H9 (cell line): ENCODE results near the gene CHCHD6. TPM values are rescaled to one million over a fixed set of nuclear protein-coding genes. Genes with fewer than 3 reads are reported as not detected.

ENCODE experiments used
- DNase-seq: peaks from one replicate; pipeline ENCODE4 v3.0.0-alpha.2; 2017
- H2AFZ ChIP-seq: one replicate; pipeline ENCODE4 v1.6.1; 2013; ENCODE audit warnings: mild to moderate bottlenecking, low read length, control low read depth, moderate library complexity
- H2AK5ac ChIP-seq: 2 replicates; pipeline ENCODE4 v1.6.1; 2013; ENCODE audit warnings: low read length, control low read depth, mixed read lengths; ENCODE audit not compliant: insufficient read length
- H2BK120ac ChIP-seq: one replicate; pipeline ENCODE4 v1.6.1; 2013; ENCODE audit warnings: low read depth, mild to moderate bottlenecking, low read length, control low read depth, inconsistent platforms; ENCODE audit not compliant: poor library complexity, severe bottlenecking
- H2BK12ac ChIP-seq: 2 replicates; pipeline ENCODE4 v1.6.1; 2013; ENCODE audit warnings: low read length, control low read depth, mixed read lengths, low read depth; ENCODE audit not compliant: insufficient read length
- H2BK15ac ChIP-seq: 2 replicates; pipeline ENCODE4 v1.6.1; 2013; ENCODE audit warnings: low read depth, low read length, control low read depth
- H2BK20ac ChIP-seq: one replicate; pipeline ENCODE4 v1.6.1; 2013; ENCODE audit warnings: low read depth, mild to moderate bottlenecking, low read length, control low read depth, inconsistent platforms; ENCODE audit not compliant: poor library complexity, severe bottlenecking
- H2BK5ac ChIP-seq: 2 replicates; pipeline ENCODE4 v1.6.1; 2013; ENCODE audit warnings: low read length, control low read depth, mixed read lengths; ENCODE audit not compliant: insufficient read length
- H3K14ac ChIP-seq: 2 replicates; pipeline ENCODE4 v1.6.1; 2013; ENCODE audit warnings: low read length, control low read depth; ENCODE audit not compliant: insufficient read depth
- H3K18ac ChIP-seq: 2 replicates; pipeline ENCODE4 v1.6.1; 2013; ENCODE audit warnings: low read depth, mild to moderate bottlenecking, mixed read lengths, low read length, control low read depth; ENCODE audit not compliant: insufficient read length
- H3K23ac ChIP-seq: 2 replicates; pipeline ENCODE4 v1.6.1; 2013; ENCODE audit warnings: low read length, control low read depth, mixed read lengths, low read depth; ENCODE audit not compliant: insufficient read length
- H3K23me2 ChIP-seq: 2 replicates; pipeline ENCODE4 v1.6.1; 2013; ENCODE audit warnings: low read depth, mild to moderate bottlenecking, mixed read lengths, low read length, control low read depth; ENCODE audit not compliant: insufficient read length, poor library complexity, severe bottlenecking
- H3K27ac ChIP-seq: 2 replicates; pipeline ENCODE4 v1.5.1; 2013; ENCODE audit warnings: low read length, control low read depth, mixed read lengths, low read depth; ENCODE audit not compliant: insufficient read length
- H3K27me3 ChIP-seq: 2 replicates; pipeline ENCODE4 v1.6.1; 2013; ENCODE audit warnings: low read length, control low read depth, inconsistent platforms; ENCODE audit not compliant: insufficient read depth
- H3K4ac ChIP-seq: 2 replicates; pipeline ENCODE4 v1.6.1; 2013; ENCODE audit warnings: low read depth, mild to moderate bottlenecking, control low read depth, inconsistent platforms, low read length, moderate library complexity
- H3K4me1 ChIP-seq: 2 replicates; pipeline ENCODE4 v1.6.1; 2013; ENCODE audit warnings: low read length, control low read depth, inconsistent platforms; ENCODE audit not compliant: insufficient read depth
- H3K4me2 ChIP-seq: 2 replicates; pipeline ENCODE4 v1.6.1; 2013; ENCODE audit warnings: low read length, control low read depth, mixed read lengths; ENCODE audit not compliant: insufficient read length, insufficient read depth
- H3K56ac ChIP-seq: 2 replicates; pipeline ENCODE4 v1.6.1; 2013; ENCODE audit warnings: low read depth, mild to moderate bottlenecking, mixed read lengths, low read length, control low read depth; ENCODE audit not compliant: insufficient read length
- H3K79me1 ChIP-seq: 2 replicates; pipeline ENCODE4 v1.6.1; 2013; ENCODE audit warnings: low read depth, mild to moderate bottlenecking, moderate library complexity, low read length, control low read depth, inconsistent platforms; ENCODE audit not compliant: insufficient read depth, poor library complexity, severe bottlenecking
- H3K79me2 ChIP-seq: 2 replicates; pipeline ENCODE4 v1.6.1; 2013; ENCODE audit warnings: low read length, control low read depth, inconsistent platforms; ENCODE audit not compliant: insufficient read depth
- H3K9ac ChIP-seq: 2 replicates; pipeline ENCODE4 v1.6.1; 2013; ENCODE audit warnings: low read length, control low read depth, mixed read lengths; ENCODE audit not compliant: insufficient read length; ENCODE audit errors: extremely low read depth
- H3K9me3 ChIP-seq: one replicate; pipeline ENCODE4 v1.6.1; 2013; ENCODE audit warnings: low read depth, low read length, inconsistent platforms; ENCODE audit not compliant: control insufficient read depth
- H3T11ph ChIP-seq: one replicate; pipeline ENCODE4 v1.6.1; 2013; ENCODE audit warnings: mild to moderate bottlenecking, low read length, control low read depth, inconsistent platforms
- H4K20me1 ChIP-seq: one replicate; pipeline ENCODE4 v1.6.1; 2013; ENCODE audit not compliant: control insufficient read depth, insufficient read length, insufficient read depth
- H4K5ac ChIP-seq: 2 replicates; pipeline ENCODE4 v1.6.1; 2013; ENCODE audit warnings: low read depth, mild to moderate bottlenecking, mixed read lengths, low read length, control low read depth; ENCODE audit not compliant: insufficient read length
- H4K8ac ChIP-seq: replicated peaks from 2 replicates; pipeline ENCODE4 v1.6.1; 2013; ENCODE audit warnings: low read length, control low read depth, mixed read lengths, low read depth; ENCODE audit not compliant: insufficient read length
- H4K91ac ChIP-seq: 2 replicates; pipeline ENCODE4 v1.6.1; 2013; ENCODE audit warnings: low read depth, mild to moderate bottlenecking, moderate library complexity, mixed read lengths, low read length, control low read depth; ENCODE audit not compliant: insufficient read length
- H3K27ac Mint-ChIP-seq, 3 experiments: 2 replicates in 2 of 3; 3 replicates in 1 of 3; pipeline ENCODE4 v1.8.0; 2020 to 2021; ENCODE audit warnings: mixed read lengths in 3 of 3, mild to moderate bottlenecking in 1 of 3, moderate library complexity in 1 of 3
- H3K27me3 Mint-ChIP-seq: 2 replicates; pipeline ENCODE4 v1.8.0; 2021; ENCODE audit warnings: low read depth, mild to moderate bottlenecking, moderate library complexity, mixed read lengths
- H3K36me3 Mint-ChIP-seq, 3 experiments: 2 replicates in 2 of 3; 3 replicates in 1 of 3; pipeline ENCODE4 v1.8.0; 2020 to 2021; ENCODE audit warnings: low read depth in 3 of 3, mixed read lengths in 3 of 3; ENCODE audit not compliant: insufficient read depth in 1 of 3
- H3K4me1 Mint-ChIP-seq, 2 experiments: 2 replicates each; pipeline ENCODE4 v1.8.0; 2020; ENCODE audit warnings: mixed read lengths in 2 of 2
- H3K4me3 Mint-ChIP-seq, 2 experiments: 2 replicates in 1 of 2; 3 replicates in 1 of 2; pipeline ENCODE4 v1.8.0; 2020 to 2021; ENCODE audit warnings: mild to moderate bottlenecking in 2 of 2, mixed read lengths in 2 of 2, moderate library complexity in 1 of 2
- H3K9me3 Mint-ChIP-seq, 2 experiments: 2 replicates in 1 of 2; 3 replicates in 1 of 2; pipeline ENCODE4 v1.8.0; 2020; ENCODE audit warnings: mild to moderate bottlenecking in 2 of 2, mixed read lengths in 2 of 2, moderate library complexity in 1 of 2
- WGBS: extraction: QIAGEN DNeasy Blood & Tissue Kit; methylation state at CpG from one replicate; pipeline ENCODE4 v1.1.7; 2013; ENCODE audit warnings: missing lambda C conversion rate, low lambda C conversion rate, mixed read lengths; ENCODE audit not compliant: insufficient read length; ENCODE audit errors: extremely low coverage; 5-methylcytosine and 5-hydroxymethylcytosine counted together
- total RNA-seq: library from RNA; stranded (reverse); gene quantifications from 2 replicates; pipeline ENCODE4 v1.2.1, GENCODE V29; 2021
- TF ChIP-seq, protein P1 (sequence below): fragments of 200-600 bp; sonication (generic); conservative IDR thresholded peaks from 3 replicates; pipeline ENCODE4 v1.8.0; 2021; ENCODE audit warnings: antibody characterized with exemption, mild to moderate bottlenecking

CHCHD6 gene
- total RNA-seq, 1 experiment from 2014 or later: 34.2 TPM

DNA sequence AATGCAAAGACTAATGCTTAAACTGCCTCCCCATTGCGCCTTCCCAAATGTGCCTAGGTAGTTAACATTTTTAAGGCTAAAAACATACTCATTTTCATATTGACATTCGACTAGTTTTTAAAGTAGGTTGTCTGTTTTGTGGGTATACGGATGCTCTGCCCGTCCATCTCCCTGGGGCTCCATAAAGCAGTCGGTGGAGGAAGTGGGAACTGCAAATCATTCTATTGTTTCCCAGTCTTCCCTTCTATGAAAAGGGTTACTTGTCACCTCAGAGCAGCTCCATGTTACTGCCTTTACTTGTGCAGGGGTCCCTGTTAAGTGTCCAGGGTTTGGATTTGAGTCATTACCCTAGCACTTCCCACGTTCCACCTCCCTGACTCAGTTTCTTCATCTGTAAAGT lies 10.9 kb downstream of the CHCHD6 start:
- Histone ChIP-seq H3K14ac (no peak overlapping the region), H2AK5ac (no peak overlapping the region), H2BK120ac (no peak overlapping the region), H4K8ac (no peak overlapping the region), H2BK15ac (no peak overlapping the region), H3K27ac (no peak overlapping the region), H4K5ac (no peak overlapping the region), H4K91ac (no peak overlapping the region), H3K9me3 (no peaks in the 10 kb centered on the region), H3K9ac (no peak overlapping the region), H3K4me1 (no peaks in the 10 kb centered on the region), H2AFZ (no peak overlapping the region), H3K79me2 (peaks cover 3% of the 10 kb centered on the region; the same call in 1 of the 2 replicates), H2BK12ac (no peak overlapping the region), H3K18ac (no peak overlapping the region), H3K56ac (no peak overlapping the region), H3K79me1 (peaks cover 3% of the 10 kb centered on the region), H3K27me3 (no peaks in the 10 kb centered on the region), H3K23me2 (no peaks in the 10 kb centered on the region), H3T11ph (no peak overlapping the region), H3K4me2 (no peak overlapping the region), H3K4ac (no peak overlapping the region), H2BK5ac (no peak overlapping the region), H3K23ac (no peak overlapping the region), H2BK20ac (no peak overlapping the region), H4K20me1 (no peaks in the 10 kb centered on the region)
- no peak overlapping the region for H3K4me3 Mint-ChIP-seq
- H3K27me3 Mint-ChIP-seq: no peaks in the 10 kb centered on the region
- peaks cover 10 to 17% of the 10 kb centered on the region in 2 experiments for H3K4me1 Mint-ChIP-seq
- no peaks in the 10 kb centered on the region; a peak in 2 of 5 replicates for H3K9me3 Mint-ChIP-seq
- H3K27ac Mint-ChIP-seq: no peak overlapping the region
- DNase-seq: no peak
- H3K36me3 Mint-ChIP-seq: no peaks in the 10 kb centered on the region
- TF ChIP-seq, protein P1, sequence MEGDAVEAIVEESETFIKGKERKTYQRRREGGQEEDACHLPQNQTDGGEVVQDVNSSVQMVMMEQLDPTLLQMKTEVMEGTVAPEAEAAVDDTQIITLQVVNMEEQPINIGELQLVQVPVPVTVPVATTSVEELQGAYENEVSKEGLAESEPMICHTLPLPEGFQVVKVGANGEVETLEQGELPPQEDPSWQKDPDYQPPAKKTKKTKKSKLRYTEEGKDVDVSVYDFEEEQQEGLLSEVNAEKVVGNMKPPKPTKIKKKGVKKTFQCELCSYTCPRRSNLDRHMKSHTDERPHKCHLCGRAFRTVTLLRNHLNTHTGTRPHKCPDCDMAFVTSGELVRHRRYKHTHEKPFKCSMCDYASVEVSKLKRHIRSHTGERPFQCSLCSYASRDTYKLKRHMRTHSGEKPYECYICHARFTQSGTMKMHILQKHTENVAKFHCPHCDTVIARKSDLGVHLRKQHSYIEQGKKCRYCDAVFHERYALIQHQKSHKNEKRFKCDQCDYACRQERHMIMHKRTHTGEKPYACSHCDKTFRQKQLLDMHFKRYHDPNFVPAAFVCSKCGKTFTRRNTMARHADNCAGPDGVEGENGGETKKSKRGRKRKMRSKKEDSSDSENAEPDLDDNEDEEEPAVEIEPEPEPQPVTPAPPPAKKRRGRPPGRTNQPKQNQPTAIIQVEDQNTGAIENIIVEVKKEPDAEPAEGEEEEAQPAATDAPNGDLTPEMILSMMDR: peak; percentile 28; the same call in 1 of the 3 replicates
- no CpG with 5 or more reads among the region's 6 CpGs for WGBS
